HAP-1 (cell line): ENCODE data around the gene TMEM116.

Experiments used
- DNase-seq, 2 experiments: peaks; one replicate each; pipeline ENCODE4 v3.0.0-alpha.2; 2016 to 2020; ENCODE audit warnings: low spot score in 2 of 2
- H3K27me3 ChIP-seq: fragments of 250-450 bp; sonication (Bioruptor Pico); 2 replicates; pipeline ENCODE4 v1.5.1; 2020; ENCODE audit warnings: low read depth, mild to moderate bottlenecking, moderate library complexity
- H3K36me3 ChIP-seq: fragments of 250-450 bp; sonication (Bioruptor Pico); replicated peaks from 2 replicates; pipeline ENCODE4 v1.5.1; 2020; ENCODE audit warnings: mild to moderate bottlenecking
- H3K4me1 ChIP-seq: fragments of 250-450 bp; sonication (Bioruptor Pico); 2 replicates; pipeline ENCODE4 v1.5.1; 2020; ENCODE audit warnings: mild to moderate bottlenecking
- H3K4me3 ChIP-seq: fragments of 250-450 bp; sonication (Bioruptor Pico); 2 replicates; pipeline ENCODE4 v1.5.1; 2020; ENCODE audit warnings: mild to moderate bottlenecking, moderate library complexity
- H3K9me3 ChIP-seq: fragments of 250-450 bp; sonication (Bioruptor Pico); 2 replicates; pipeline ENCODE4 v1.5.1; 2020; ENCODE audit warnings: mild to moderate bottlenecking, moderate library complexity
- in situ Hi-C: fragments of 300-500 bp; cut with MboI; formaldehyde crosslinking; loops from 3 replicates; pipeline ENCODE4 v1.14.3; 2020; ENCODE audit warnings: low sequenced_read_pairs, inconsistent platforms, mixed read lengths

Gene TMEM116

GRCh38 chr12:111942557-111942956 is 70.4 kb downstream of the TMEM116 start:
- H3K9me3 ChIP-seq: no peaks in the 10 kb centered on the region
- H3K4me1 ChIP-seq: no peaks in the 10 kb centered on the region
- DNase-seq: no peak
- no peaks in the 10 kb centered on the region for H3K36me3 ChIP-seq
- in situ Hi-C loops: loop anchor here (25.0 kb wide), 1 partner anchor 445 kb away; the partner anchor contains the start of gene HECTD4
- no peak overlapping the region for H3K4me3 ChIP-seq
- H3K27me3 ChIP-seq: no peaks in the 10 kb centered on the region

GRCh38 chr12:111937429-111937828 is 75.5 kb downstream of the TMEM116 start:
- Histone ChIP-seq H3K36me3 (no peaks in the 10 kb centered on the region), H3K9me3 (no peaks in the 10 kb centered on the region), H3K4me3 (no peak overlapping the region), H3K27me3 (no peaks in the 10 kb centered on the region), H3K4me1 (no peaks in the 10 kb centered on the region; the same call in none of the 2 replicates)
- in situ Hi-C loops: loop anchor here (25.0 kb wide), 1 partner anchor 450 kb away; the partner anchor contains the start of gene HECTD4
- no peak for DNase-seq

DNA sequence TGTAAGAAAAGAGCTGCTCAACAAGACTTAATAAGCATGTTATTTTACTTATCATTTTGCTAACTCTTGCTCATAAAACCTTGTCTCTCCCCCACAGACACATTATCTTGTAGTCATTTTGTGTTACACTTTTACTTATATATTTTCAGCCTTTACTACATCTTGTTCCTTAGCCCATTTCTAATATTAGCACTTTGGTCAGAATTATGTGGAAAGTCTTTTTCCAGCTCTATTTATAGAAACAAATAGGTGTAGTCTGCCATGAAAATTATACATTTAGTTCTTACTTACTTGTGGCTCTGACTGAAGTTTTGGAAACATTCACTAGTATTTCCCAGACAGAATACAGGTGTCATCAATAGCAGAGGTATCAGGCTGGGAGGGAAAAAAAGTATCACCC is 76.1 kb downstream of the TMEM116 start:
- H3K4me3 ChIP-seq: no peak overlapping the region
- in situ Hi-C loops: loop anchor here (25.0 kb wide), 1 partner anchor 450 kb away; the partner anchor contains the start of gene HECTD4
- no peak for DNase-seq

GRCh38 chr12:111932241-111932640 is 80.7 kb downstream of the TMEM116 start:
- Histone ChIP-seq H3K9me3 (no peaks in the 10 kb centered on the region), H3K27me3 (no peaks in the 10 kb centered on the region), H3K36me3 (no peaks in the 10 kb centered on the region), H3K4me1 (no peaks in the 10 kb centered on the region; the same call in none of the 2 replicates), H3K4me3 (no peak overlapping the region)
- DNase-seq: no peak
- in situ Hi-C loops: loop anchor here (25.0 kb wide), 1 partner anchor 455 kb away; the partner anchor contains the start of gene HECTD4

More for the DNA sequence above, 76.1 kb downstream of the TMEM116 start:
- H3K27me3 ChIP-seq: no peaks in the 10 kb centered on the region
- no peaks in the 10 kb centered on the region for H3K36me3 ChIP-seq
- H3K4me1 ChIP-seq: no peaks in the 10 kb centered on the region; the same call in none of the 2 replicates
- no peaks in the 10 kb centered on the region for H3K9me3 ChIP-seq

DNA sequence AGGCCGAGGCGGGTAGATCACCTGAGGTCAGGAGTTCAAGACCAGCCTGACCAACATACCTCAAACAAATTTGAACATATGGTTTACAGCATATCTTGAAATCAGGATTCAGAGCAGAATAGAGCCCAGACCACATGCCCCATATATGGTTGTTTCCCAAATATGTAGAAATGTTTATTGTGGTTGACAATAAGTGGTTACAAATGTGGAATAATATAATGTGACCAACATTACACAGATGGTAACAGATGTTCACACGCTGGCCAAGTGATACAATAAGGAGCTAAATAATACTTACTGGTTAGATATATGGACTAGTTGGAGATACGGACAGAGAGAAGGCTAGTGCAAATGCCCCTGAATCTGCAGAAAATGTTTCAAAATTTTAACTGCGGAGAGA is 85.6 kb downstream of the TMEM116 start:
- H3K9me3 ChIP-seq: no peaks in the 10 kb centered on the region
- no peaks in the 10 kb centered on the region for H3K36me3 ChIP-seq
- no peaks in the 10 kb centered on the region; the same call in 1 of the 2 replicates for H3K4me1 ChIP-seq
- no peak overlapping the region for H3K4me3 ChIP-seq
- H3K27me3 ChIP-seq: no peaks in the 10 kb centered on the region
- in situ Hi-C loops: loop anchor here (25.0 kb wide), 1 partner anchor 460 kb away; the partner anchor contains the start of gene HECTD4
- DNase-seq: no peak

GRCh38 chr12:111926631-111927030 is 86.3 kb downstream of the TMEM116 start:
- H3K36me3 ChIP-seq: no peaks in the 10 kb centered on the region
- in situ Hi-C loops: loop anchor here (25.0 kb wide), 1 partner anchor 461 kb away; the partner anchor contains the start of gene HECTD4
- H3K4me1 ChIP-seq: no peaks in the 10 kb centered on the region
- H3K9me3 ChIP-seq: no peaks in the 10 kb centered on the region
- no peaks in the 10 kb centered on the region for H3K27me3 ChIP-seq
- H3K4me3 ChIP-seq: no peak overlapping the region
- no peak for DNase-seq

GRCh38 chr12:111925171-111925570 is 87.8 kb downstream of the TMEM116 start:
- DNase-seq: no peak
- Histone ChIP-seq H3K4me3 (no peak overlapping the region), H3K9me3 (no peaks in the 10 kb centered on the region), H3K4me1 (no peaks in the 10 kb centered on the region), H3K27me3 (no peaks in the 10 kb centered on the region), H3K36me3 (no peaks in the 10 kb centered on the region)
- in situ Hi-C loops: loop anchor here (25.0 kb wide), 1 partner anchor 462 kb away; the partner anchor contains the start of gene HECTD4

DNA sequence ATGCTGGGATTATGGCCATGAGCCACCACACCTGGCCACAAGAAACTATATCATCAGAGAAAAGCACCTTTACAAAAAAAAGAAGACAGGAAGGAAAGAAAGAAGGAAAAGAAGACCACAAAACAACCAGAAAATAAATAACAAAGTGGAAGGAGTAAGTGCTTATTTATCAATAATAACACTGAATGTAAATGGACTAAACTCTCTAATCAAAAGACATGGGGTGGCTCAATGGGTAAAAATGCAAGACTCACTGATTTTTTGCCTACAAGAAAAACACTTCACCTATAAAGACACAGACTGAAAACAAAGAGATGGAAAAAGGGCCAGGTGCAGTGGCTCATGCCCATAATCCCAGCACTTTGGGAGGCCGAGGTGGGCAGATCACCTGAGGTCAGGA is 105.2 kb downstream of the TMEM116 start:
- 0 out of 2 replicates have a peak, but pooled peaks cover 2% of the 10 kb centered on the region for H3K36me3 ChIP-seq
- in situ Hi-C loops: no loop called here
- DNase-seq: no peak
- no peak overlapping the region for H3K4me3 ChIP-seq
- no peaks in the 10 kb centered on the region for H3K27me3 ChIP-seq
- peaks cover 12% of the 10 kb centered on the region for H3K9me3 ChIP-seq
- no peaks in the 10 kb centered on the region for H3K4me1 ChIP-seq

DNA sequence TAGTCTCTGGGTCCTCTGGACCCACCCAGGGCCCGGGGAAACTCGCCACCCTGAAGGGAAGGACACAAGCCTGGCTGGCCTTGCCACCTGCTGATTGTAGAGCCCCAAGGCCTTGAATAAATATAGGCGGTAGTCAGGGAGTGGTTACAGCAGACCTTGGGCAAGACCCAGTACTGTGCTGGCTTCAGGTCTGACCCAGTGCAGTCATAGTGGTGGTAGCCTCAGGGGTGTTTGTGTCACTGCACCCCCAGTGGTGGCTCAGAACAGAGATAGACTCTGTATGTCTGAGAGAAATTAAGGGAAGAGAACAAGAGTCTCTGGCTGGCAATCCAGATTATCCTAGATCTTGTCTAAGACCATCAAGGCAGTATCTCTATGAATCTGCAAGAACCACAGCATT is 107.5 kb downstream of the TMEM116 start:
- Histone ChIP-seq H3K27me3 (no peaks in the 10 kb centered on the region), H3K36me3 (0 out of 2 replicates have a peak, but pooled peaks cover 2% of the 10 kb centered on the region), H3K9me3 (peaks cover 12% of the 10 kb centered on the region), H3K4me1 (no peaks in the 10 kb centered on the region), H3K4me3 (no peak overlapping the region)
- in situ Hi-C loops: no loop called here
- no peak for DNase-seq

GRCh38 chr12:111904446-111904975 is 108.5 kb downstream of the TMEM116 start:
- Histone ChIP-seq H3K4me3 (no peak overlapping the region), H3K36me3 (0 out of 2 replicates have a peak, but pooled peaks cover 2% of the 10 kb centered on the region)
- in situ Hi-C loops: no loop called here

GRCh38 chr12:111901182-111901581 is 111.8 kb downstream of the TMEM116 start:
- in situ Hi-C loops: no loop called here
- no peaks in the 10 kb centered on the region for H3K9me3 ChIP-seq
- DNase-seq: no peak
- H3K4me3 ChIP-seq: no peak overlapping the region
- no peaks in the 10 kb centered on the region for H3K4me1 ChIP-seq
- H3K36me3 ChIP-seq: peaks cover 8% of the 10 kb centered on the region
- H3K27me3 ChIP-seq: no peaks in the 10 kb centered on the region

More at GRCh38 chr12:111904446-111904975, 108.5 kb downstream of the TMEM116 start:
- Histone ChIP-seq H3K4me1 (no peaks in the 10 kb centered on the region), H3K27me3 (no peaks in the 10 kb centered on the region), H3K9me3 (peaks cover 10% of the 10 kb centered on the region)
- no peak for DNase-seq

DNA sequence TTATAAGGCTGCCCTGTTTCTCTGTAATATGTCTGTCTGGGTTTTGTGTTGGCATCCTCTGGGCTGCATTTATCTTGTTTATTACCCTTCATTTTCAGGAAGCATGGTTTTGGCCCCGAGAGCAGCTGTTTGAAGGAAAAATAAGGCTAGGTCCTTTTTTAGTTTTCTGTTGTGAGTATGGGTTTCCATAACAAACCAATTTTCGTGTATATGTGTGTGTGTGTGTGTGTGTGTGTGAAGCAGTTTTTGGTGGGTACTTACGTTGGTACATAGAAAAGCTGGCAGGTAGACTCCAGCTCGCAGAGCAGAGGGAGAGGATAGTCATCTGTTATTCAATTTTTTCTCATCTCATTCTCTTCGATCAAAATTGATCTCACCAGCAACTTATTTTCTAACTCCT is 118.4 kb downstream of the TMEM116 start:
- Histone ChIP-seq H3K4me1 (no peaks in the 10 kb centered on the region), H3K9me3 (no peaks in the 10 kb centered on the region), H3K4me3 (no peak overlapping the region), H3K27me3 (no peaks in the 10 kb centered on the region), H3K36me3 (peaks cover 51% of the 10 kb centered on the region)
- in situ Hi-C loops: no loop called here
- DNase-seq: no peak

GRCh38 chr12:111893287-111893686 is 119.7 kb downstream of the TMEM116 start:
- H3K4me1 ChIP-seq: no peaks in the 10 kb centered on the region
- H3K9me3 ChIP-seq: no peaks in the 10 kb centered on the region
- DNase-seq: no peak
- in situ Hi-C loops: no loop called here
- no peak overlapping the region for H3K4me3 ChIP-seq
- H3K36me3 ChIP-seq: peaks cover 64% of the 10 kb centered on the region
- no peaks in the 10 kb centered on the region for H3K27me3 ChIP-seq

DNA sequence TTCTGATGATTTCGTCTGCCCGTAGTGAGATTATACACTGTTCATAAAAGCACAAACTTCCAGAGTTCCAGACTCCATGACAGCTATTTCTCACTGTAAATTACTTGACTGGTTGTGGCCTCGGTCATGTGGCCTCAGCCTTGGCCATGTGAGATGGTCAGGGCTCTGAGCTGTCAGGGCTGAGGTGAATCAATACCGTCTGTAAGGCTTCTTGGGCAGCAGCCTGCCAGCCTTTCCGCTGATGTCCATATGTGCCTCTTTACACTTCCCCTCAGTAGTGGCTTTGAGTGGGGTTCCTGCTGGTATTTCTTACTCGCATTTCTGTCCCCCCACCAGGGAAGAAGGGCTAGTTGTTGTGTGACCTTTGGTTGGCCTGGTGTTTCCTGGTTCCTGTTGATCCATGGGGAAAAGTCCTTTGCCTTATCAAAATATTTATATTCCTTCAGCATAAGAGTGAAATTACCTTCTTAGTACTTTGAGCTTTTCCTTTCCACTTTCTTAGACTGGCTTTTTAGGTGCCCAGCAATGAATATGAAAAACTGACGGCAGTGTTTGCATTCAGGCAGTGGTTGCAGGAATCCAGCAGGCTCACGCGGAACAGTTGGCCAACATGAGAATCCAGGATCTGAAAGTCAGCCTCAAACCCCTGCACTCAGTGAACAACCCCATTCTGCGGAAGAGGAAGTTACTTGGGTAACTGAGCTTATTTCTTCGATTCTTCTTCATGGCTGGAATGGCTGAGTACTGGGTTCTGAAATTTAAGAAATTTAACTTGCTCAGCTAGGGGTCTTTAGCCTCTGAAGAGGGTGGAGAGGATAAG is 124.8 kb downstream of the TMEM116 start:
- DNase-seq: no peak
- H3K4me1 ChIP-seq: no peaks in the 10 kb centered on the region
- in situ Hi-C loops: no loop called here
- no peaks in the 10 kb centered on the region for H3K27me3 ChIP-seq
- H3K36me3 ChIP-seq: peaks cover 92% of the 10 kb centered on the region
- H3K4me3 ChIP-seq: no peak overlapping the region
- no peaks in the 10 kb centered on the region for H3K9me3 ChIP-seq
